Progenitor cell of endocrine pancreas (in vitro differentiated cells): Measurements from ENCODE around the gene PRAC2. TPM values are rescaled to one million over a fixed set of nuclear protein-coding genes. Genes with fewer than 3 reads are reported as not detected.

ENCODE experiments used
- DNase-seq: peaks from one replicate; pipeline ENCODE4 v3.0.0; 2021; ENCODE audit warnings: low spot score; ENCODE audit not compliant: unreplicated experiment
- H3K27ac Mint-ChIP-seq: 2 replicates; pipeline ENCODE4 v1.8.0; 2021; ENCODE audit warnings: mild to moderate bottlenecking, moderate library complexity, mixed read lengths
- H3K27me3 Mint-ChIP-seq: 2 replicates; pipeline ENCODE4 v1.8.0; 2021; ENCODE audit warnings: mixed read lengths
- H3K36me3 Mint-ChIP-seq: 2 replicates; pipeline ENCODE4 v1.8.0; 2022; ENCODE audit warnings: mixed read lengths; ENCODE audit not compliant: insufficient read depth
- H3K4me1 Mint-ChIP-seq: 2 replicates; pipeline ENCODE4 v1.8.0; 2021; ENCODE audit warnings: low read depth, mixed read lengths
- H3K4me3 Mint-ChIP-seq: 2 replicates; pipeline ENCODE4 v1.8.0; 2021; ENCODE audit warnings: low read depth, mild to moderate bottlenecking, moderate library complexity, mixed read lengths
- H3K9me3 Mint-ChIP-seq: 2 replicates; pipeline ENCODE4 v1.8.0; 2021; ENCODE audit warnings: low read depth, mixed read lengths
- total RNA-seq: library from RNA; stranded (reverse); gene quantifications from 2 replicates; pipeline ENCODE4 v1.2.1, GENCODE V29; 2021
- TF ChIP-seq, protein P1 (sequence below): fragments of 200-600 bp; sonication (generic); IDR thresholded peaks from one replicate; pipeline ENCODE4 v1.5.0; 2021; ENCODE audit warnings: antibody characterized with exemption, mild to moderate bottlenecking; ENCODE audit not compliant: unreplicated experiment

The PRAC2 gene
- total RNA-seq, 1 donor from 2014 or later, result not detected

DNA sequence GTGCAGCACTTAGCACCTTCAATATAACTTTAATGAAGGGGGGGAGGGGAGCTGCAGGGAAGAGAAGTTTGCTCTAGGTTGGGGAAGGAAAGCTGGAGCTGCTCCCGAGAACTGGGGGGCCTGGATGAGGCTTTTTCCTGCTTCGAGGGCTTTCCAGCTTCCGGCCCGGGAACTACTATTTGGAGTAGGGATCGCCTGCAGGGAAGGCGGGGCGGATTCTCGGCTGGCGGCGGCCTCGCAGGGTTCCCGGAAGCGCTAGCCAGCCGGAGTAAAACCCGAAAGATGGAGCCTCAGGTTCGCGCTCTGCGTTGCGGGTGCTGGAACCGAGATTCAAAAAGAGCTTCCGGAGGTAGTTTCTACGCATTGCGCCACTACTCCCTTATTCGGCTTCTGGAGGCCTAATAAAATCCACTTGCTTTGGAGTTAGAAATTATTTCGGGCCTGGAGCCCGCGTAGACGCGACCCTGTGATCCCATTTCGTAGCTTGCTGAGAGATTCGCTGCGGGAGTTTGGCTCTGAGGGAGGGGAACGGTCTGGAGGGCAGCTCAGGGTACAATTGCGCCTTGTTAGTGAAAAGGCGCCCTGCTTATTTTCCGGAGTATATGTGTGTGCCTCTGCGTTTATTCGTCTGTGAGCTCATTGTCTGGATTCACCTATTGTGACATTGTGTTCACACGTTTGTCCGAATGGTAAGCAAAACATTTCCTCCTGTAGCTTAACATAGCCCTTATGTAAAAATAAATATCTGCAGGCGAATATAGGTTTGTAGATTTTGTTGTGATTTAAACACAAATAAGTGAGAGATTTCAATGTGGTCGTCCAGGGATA lies 652 bp downstream of the PRAC2 start:
- no peaks in the 10 kb centered on the region for H3K36me3 Mint-ChIP-seq
- DNase-seq, result no peak
- H3K27ac Mint-ChIP-seq, result no peak overlapping the region
- TF ChIP-seq, protein P1, sequence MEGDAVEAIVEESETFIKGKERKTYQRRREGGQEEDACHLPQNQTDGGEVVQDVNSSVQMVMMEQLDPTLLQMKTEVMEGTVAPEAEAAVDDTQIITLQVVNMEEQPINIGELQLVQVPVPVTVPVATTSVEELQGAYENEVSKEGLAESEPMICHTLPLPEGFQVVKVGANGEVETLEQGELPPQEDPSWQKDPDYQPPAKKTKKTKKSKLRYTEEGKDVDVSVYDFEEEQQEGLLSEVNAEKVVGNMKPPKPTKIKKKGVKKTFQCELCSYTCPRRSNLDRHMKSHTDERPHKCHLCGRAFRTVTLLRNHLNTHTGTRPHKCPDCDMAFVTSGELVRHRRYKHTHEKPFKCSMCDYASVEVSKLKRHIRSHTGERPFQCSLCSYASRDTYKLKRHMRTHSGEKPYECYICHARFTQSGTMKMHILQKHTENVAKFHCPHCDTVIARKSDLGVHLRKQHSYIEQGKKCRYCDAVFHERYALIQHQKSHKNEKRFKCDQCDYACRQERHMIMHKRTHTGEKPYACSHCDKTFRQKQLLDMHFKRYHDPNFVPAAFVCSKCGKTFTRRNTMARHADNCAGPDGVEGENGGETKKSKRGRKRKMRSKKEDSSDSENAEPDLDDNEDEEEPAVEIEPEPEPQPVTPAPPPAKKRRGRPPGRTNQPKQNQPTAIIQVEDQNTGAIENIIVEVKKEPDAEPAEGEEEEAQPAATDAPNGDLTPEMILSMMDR, result no peak
- H3K9me3 Mint-ChIP-seq, result no peaks in the 10 kb centered on the region
- no peak overlapping the region for H3K4me3 Mint-ChIP-seq
- H3K4me1 Mint-ChIP-seq, result peaks cover 4% of the 10 kb centered on the region
- peaks cover 100% of the 10 kb centered on the region for H3K27me3 Mint-ChIP-seq

DNA sequence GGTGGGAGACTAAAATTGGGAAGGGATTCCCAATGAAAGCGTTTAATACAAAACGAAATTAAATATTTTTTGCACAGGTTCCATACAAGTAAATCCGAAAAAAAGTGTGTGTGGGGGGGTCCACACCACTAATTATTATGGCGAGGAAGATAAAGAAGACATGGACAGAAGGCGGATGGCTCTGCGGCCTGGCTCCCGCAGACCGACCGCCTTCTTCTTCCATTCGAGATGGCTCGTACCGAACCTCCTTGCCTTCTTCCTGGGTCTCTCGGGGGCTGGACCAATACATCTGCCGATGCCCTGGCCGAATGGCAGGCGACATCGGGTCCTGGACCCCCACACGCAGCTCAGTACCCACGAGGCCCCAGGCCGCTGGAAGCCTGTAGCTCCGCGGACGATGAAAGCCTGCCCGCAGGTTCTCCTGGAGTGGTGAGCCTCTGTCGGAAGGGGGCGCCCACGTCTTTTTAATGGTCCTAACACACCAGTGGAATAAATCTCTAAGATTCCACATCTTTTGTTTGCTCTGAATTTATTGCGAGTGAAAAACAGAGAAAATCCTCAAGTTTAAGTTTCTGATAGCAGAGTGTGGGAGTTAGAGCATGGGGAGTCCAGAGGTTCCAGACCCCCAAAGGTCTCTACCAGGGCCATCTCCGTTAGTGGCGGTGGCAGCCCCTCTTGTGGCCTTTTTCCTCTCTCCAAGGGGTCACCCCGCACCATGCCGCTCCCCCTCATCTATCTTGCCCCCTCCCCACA lies 1.4 kb downstream of the PRAC2 start:
- Mint-ChIP-seq H3K27me3 (peaks cover 99% of the 10 kb centered on the region), H3K4me1 (peaks cover 3% of the 10 kb centered on the region), H3K9me3 (no peaks in the 10 kb centered on the region), H3K4me3 (peak overlapping the region; percentile 31), H3K36me3 (no peaks in the 10 kb centered on the region), H3K27ac (no peak overlapping the region)
- TF ChIP-seq, protein P1, result peak; percentile 90
- DNase-seq, result peak; percentile 77

DNA sequence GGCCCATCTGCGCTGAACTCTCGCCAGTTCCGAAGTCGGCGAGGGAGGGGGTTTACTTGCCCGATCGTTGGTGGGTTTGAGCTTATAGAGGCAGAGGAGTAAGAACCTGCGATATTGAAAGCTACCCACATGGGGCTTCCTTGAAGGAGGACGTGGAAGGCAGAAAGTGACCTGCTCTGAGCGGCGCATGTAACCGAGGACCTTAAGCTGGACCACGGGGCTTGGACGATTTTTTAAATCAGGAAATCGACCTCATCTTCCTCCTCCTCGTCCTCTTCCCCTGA lies 2.0 kb downstream of the PRAC2 start:
- Mint-ChIP-seq H3K4me1 (peaks cover 3% of the 10 kb centered on the region), H3K9me3 (no peaks in the 10 kb centered on the region), H3K27me3 (peaks cover 99% of the 10 kb centered on the region), H3K4me3 (no peak overlapping the region), H3K27ac (no peak overlapping the region), H3K36me3 (no peaks in the 10 kb centered on the region)
- TF ChIP-seq, protein P1, result no peak
- DNase-seq, result no peak

DNA sequence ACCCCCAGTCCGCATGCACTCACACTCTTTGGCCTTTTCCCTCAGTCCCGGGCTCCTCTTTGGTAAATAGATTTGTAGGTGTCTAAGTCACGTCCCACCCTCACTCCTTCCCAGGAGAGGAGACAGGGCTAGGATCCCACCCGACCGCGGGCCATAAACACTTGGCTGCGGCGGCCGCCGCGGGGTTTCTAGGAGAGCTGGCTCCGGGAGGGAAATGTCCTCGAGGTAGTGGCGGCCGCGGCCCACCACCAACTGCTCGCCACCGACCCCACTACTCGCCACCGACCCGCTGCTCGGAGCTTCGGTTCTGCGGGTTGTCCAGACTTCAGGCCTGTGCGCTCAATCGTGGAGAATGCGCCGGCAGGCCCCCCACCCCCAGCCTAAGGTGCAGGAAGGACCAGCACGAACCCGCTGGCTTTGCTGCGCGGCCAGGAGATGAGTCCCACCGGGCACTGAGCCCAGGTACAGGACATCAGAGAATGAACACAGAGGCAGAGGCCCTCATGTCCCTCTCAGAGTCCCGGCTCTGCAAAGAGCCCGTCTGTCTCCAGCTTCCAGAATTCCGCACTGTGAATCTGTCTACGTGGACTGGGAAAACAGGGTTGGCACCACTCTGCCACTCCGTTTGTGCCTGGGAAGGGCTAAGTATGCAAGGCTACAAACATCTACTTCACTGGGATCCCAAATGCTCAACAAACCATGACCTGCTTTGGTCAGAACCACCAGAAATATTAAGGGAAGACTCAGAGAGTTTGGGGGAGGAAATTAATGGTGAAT lies 2.5 kb downstream of the PRAC2 start:
- Mint-ChIP-seq H3K36me3 (no peaks in the 10 kb centered on the region), H3K27me3 (peaks cover 99% of the 10 kb centered on the region), H3K4me1 (peaks cover 3% of the 10 kb centered on the region), H3K27ac (no peak overlapping the region), H3K9me3 (no peaks in the 10 kb centered on the region), H3K4me3 (no peak overlapping the region)
- no peak for DNase-seq
- TF ChIP-seq, protein P1, result no peak
